HG03442 (cell line): ENCODE results near the gene CCL11.
"Not testable (repeated sequence)": the region's sequence is repeated elsewhere in the genome, so short reads cannot be mapped to it uniquely, and the experiment has no call there.

ENCODE experiments used
- ATAC-seq: cut with Tn5 transposase; IDR thresholded peaks from one replicate; pipeline ENCODE4 v1.9.1; 2021; ENCODE audit warnings: mild to moderate bottlenecking, moderate library complexity; ENCODE audit not compliant: unreplicated experiment

CCL11 gene

DNA sequence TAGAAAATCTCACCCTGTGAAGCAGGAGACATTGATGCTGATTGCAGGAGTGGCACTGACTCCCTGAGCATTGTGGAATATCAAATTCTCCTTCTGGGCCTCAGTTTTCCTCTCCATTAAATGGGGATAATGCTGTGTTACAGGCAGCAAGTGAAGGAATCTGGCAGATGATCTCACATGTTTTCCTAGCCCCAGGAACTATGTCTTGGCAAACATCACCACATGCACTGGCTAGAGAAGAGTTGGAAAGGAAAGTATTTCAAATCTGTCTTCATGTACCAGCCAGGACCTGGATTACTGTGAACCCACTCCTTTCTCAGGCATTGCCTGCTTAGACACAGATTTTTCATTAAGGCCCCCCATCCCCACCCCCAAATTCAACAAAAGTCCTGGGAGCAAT lies 20.1 kb downstream of the CCL11 start:
- ATAC-seq, result no peak

DNA sequence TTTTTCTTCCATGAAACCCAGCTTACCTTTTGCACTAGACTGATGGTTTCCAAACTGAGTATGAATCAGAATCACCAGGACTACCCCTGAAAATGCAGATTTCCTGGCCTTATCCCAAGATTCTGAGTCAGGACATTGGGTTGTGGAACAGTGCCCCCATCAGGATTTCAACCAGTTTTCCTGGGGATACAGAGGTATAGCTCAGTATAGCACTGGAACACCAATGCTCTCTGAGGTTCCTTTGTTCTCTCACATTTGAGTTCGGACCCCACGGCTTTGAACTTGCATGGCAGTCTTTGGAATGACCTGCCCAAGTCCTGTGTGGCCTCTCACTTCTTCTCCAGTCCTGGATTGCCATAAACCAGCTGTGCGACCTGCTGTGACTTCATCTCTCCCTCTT lies 20.9 kb downstream of the CCL11 start:
- ATAC-seq, result no peak

DNA sequence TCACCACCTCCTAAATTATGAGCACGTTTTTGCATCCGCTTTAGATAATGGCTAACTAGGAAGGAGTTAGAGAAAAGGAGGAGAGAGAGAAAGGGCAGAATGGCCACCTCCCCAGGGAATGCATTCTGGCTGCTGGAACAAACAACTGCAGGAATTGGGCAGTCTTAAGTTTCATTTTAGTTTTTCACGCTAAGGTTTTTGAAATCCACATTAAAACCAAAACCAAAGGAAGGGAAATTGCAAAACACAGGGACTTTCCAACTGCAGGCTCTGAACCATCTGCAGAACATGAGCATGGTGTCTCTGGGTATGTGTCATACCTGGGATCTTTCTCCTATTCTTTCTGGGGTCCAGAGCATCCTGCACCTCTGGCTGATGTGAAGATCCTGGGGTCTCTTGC lies 21.6 kb downstream of the CCL11 start:
- ATAC-seq, result no peak

DNA sequence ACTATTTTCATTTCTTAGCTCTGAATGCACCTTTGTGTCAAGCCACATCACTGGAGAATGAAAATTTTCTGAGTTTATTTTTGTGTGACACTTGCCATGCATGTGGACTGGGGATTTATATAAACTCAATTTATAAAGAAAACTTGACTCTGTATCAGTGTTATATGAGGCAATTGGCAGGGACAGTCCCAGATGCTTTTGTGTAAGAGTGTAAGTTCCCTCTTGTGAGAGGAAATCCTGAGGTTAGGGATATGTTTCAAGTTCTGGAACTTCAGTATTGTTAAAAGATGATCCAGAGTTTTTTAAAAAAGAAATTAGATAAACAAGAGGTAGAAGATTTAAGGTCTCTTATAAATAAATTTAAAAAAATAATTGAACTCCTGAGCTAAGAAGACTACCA lies 22.8 kb downstream of the CCL11 start:
- no peak for ATAC-seq

DNA sequence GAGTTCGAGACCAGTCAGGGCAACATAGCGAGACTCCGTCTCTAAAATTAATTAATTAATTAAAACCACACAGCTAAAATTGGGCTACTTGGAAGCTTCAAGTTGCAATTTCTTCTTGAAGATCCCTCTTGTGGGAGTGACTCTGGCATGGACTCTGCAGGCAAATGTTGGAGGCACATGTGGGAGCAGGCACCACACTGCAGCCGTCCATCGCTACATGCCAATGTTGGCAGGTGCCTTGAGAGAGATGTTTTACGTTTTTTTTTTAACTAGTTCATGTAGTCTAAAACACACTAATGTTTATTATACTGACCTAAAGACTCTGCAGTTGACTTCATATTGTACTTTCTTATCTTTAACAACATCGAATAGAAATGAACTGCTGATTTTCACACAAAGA lies 25.7 kb downstream of the CCL11 start:
- ATAC-seq, result no peak

DNA sequence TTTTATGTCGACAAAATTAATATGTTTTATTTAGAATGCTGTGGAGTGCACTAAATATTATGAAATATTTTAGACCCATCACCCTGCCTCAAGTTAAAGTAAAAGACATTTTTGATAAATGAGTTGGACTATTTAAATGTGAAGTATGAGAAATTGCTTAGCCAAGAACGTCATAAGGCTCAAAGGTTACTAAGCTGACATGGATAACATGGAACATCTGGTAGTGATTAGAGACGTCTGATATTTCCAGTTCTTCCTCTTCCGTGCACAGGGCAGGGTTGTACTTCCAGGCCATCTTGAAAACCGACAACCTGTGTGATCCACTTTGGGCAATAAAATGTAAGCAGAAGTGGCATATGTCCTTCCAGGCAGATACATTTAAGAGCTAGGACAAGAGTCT lies 26.5 kb downstream of the CCL11 start:
- ATAC-seq, result no peak

DNA sequence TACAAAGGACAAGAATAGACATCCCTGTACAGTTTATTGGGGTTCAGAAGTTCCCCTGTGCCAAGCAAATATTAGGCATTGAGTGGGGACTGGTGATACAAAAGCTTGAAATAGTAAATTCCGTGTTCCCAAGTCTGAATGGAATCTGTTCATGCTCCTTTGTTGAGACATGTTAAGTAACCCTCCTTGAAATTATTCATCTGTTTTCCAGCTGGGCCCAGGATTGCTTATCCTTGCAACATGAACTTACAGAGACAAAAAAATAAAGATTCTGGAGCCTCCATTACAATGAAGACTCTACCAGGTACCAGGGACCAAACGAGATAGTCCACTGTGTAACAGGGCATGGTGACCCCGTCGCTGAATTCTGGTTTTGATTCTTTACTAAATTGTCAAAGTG lies 27.6 kb downstream of the CCL11 start:
- no peak for ATAC-seq

DNA sequence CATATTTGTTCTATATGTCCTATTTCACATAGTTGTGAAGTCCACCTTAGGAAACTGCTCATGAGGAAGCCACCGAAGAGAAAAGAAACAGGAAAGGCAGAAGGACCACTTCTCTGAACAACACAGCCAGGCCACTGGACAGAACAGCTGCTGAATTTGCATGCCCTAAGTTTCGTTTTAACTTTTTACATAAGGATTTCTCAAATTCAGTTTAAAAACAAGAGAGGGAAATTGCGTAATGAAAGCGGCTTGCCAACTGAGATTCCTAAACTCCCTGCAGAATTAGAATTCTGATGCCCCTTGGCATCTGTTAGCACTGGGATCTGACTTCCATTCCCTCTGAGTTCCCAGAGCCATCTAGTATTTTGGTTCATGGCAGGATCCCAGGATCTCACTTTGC lies 28.7 kb downstream of the CCL11 start:
- no peak for ATAC-seq

DNA sequence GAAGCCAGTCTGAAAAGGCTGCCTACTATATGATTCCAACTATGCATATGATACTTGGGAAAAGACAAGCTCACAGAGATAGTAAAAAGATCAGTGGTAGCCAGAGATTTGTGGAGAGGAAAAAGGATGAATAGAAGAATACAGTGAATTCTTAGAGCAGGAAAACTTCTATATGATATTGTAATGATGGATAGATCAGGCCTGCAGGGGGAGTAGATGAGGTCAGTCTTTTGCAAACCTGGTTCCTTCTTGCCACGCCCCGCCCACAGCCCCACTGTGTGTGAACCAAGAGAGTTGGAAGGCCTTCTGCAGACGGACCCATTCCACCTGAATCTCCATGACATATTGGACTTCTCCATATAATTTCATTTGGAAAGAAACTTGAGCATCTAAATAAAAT lies 32.9 kb downstream of the CCL11 start:
- ATAC-seq, result no peak

DNA sequence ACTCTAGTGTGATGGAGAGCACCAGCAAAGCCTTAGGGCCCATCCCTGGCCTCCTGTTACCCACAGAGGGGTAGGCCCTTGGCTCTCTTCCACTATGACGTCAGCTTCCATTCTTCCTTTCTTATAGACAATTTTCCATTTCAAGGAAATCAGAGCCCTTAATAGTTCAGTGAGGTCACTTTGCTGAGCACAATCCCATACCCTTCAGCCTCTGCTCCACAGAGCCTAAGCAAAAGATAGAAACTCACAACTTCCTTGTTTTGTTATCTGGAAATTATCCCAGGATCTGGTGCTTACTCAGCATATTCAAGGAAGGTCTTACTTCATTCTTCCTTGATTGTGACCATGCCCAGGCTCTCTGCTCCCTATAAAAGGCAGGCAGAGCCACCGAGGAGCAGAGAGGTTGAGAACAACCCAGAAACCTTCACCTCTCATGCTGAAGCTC lies 33.5 kb downstream of the CCL11 start, which contains the start of gene CCL8:
Gene CCL8 (plus strand): TSS at position 397 of the 445 bp plus-strand sequence. CDS start 67 bp downstream, outside the sequence.
- ATAC-seq, result no peak

DNA sequence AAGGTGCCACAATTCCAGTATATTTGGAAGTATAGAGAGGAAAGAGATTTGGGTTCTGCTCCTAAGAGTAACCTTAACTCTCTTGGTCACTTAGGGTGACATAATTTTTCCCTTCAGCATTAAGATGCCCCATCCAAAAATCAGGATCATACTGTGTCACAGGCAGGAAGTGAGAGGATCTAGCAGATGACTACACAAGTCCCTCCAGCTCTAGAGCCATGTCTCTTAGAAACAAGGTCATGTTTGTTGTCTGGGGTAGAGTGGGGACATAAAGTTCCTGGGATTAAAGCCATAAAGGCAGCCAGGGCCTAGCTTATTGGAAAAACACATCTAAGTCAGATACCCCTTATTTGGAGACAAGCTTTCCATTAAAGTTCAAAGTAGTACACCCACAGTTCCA lies 36.4 kb downstream of the CCL11 start:
- no peak for ATAC-seq

DNA sequence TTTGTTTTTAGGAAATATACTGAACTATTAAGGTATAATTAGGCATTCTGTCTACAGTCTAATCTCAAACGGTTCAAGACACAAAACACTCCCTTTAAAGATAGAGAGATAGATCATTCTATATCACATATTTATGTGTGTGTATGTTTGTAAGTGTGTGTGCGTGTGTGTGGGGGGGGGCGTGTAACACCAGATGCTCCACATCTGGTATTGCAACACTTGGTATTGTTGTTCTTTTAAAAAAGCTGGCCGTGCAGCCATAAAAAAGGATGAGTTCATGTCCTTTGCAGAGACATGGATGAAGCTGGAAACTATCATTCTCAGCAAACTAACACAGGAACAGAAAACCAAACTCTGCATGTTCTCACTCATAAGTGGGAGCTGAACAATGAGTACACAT lies 42.0 kb downstream of the CCL11 start:
- not testable (repeated sequence) for ATAC-seq

DNA sequence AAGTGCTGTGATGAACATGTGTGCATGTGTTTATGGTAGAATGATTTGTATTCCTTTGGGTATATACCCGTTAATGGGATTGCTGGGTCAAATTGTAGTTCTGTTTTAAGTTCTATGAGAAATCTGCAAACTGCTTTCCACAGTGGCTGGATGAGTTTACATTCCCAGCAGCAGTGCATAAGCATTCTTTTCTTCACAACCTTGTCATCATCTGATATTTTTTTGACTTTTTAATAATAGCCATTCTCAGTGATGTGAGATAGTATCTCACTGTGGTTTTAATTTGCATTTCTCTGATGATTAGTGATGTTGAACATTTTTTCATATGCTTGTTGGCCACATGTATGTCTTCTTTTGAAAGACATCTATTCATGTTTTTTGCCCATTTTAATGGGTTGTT lies 52.2 kb downstream of the CCL11 start:
- ATAC-seq, result no peak
